Embryonic facial prominence (tissue), 1 donor: ENCODE results near the gene C20orf96.

Experiments used
- DNase-seq: peaks from one replicate; pipeline ENCODE4 v3.0.0-alpha.2; 2016; ENCODE audit errors: extremely low spot score

Gene C20orf96

GRCh38 chr20:312067-312466, 21.5 kb upstream of the C20orf96 start:
- no peak for DNase-seq

- no peak for DNase-seq
These were observed 21.1 kb upstream of the C20orf96 start for GRCh38 chr20:311609-312008.

GRCh38 chr20:310645-311044, 20.1 kb upstream of the C20orf96 start:
- no peak for DNase-seq

GRCh38 chr20:309841-310644, 19.5 kb upstream of the C20orf96 start:
- DNase-seq: peak; percentile 99

GRCh38 chr20:309306-309840, 18.8 kb upstream of the C20orf96 start:
- DNase-seq: peak; percentile 36

GRCh38 chr20:308427-309038, 18.0 kb upstream of the C20orf96 start:
- no peak for DNase-seq

GRCh38 chr20:305745-306144, 15.2 kb upstream of the C20orf96 start:
- DNase-seq: no peak

- DNase-seq: no peak
These were observed 11.6 kb upstream of the C20orf96 start for GRCh38 chr20:301886-302848.

- no peak for DNase-seq
These were observed 9.9 kb upstream of the C20orf96 start for GRCh38 chr20:300345-300990.

- DNase-seq: no peak
These were observed 8.3 kb upstream of the C20orf96 start for GRCh38 chr20:298776-299391.

GRCh38 chr20:297925-298775, 7.6 kb upstream of the C20orf96 start:
- no peak for DNase-seq

- DNase-seq: peak; percentile 66
These were observed 6.8 kb upstream of the C20orf96 start, which contains the start of gene ZCCHC3 for GRCh38 chr20:297098-297924. TSS of gene ZCCHC3 (plus strand) at chr20:297570. CDS start at chr20:297587, 17 bp downstream.

- no peak for DNase-seq
These were observed 5.3 kb upstream of the C20orf96 start for GRCh38 chr20:295804-296203.

- no peak for DNase-seq
These were observed 4.1 kb upstream of the C20orf96 start for GRCh38 chr20:294602-295001.

GRCh38 chr20:289693-290083, 862 bp downstream of the C20orf96 start:
- DNase-seq: no peak

- DNase-seq: no peak
These were observed 1.4 kb downstream of the C20orf96 start for GRCh38 chr20:288956-289692.

GRCh38 chr20:286508-286907, 4.0 kb downstream of the C20orf96 start:
- DNase-seq: no peak

GRCh38 chr20:284172-284571, 6.4 kb downstream of the C20orf96 start:
- DNase-seq: no peak
